ENCODE measurements around the gene NHS.
"Not testable (repeated sequence)": the region's sequence is repeated elsewhere in the genome, so short reads cannot be mapped to it uniquely, and the experiment has no call there.

NHS gene

GRCh38 chrX:17553961-17554482, 179.0 kb downstream of the NHS start:
- no peak for DNase-seq

DNA sequence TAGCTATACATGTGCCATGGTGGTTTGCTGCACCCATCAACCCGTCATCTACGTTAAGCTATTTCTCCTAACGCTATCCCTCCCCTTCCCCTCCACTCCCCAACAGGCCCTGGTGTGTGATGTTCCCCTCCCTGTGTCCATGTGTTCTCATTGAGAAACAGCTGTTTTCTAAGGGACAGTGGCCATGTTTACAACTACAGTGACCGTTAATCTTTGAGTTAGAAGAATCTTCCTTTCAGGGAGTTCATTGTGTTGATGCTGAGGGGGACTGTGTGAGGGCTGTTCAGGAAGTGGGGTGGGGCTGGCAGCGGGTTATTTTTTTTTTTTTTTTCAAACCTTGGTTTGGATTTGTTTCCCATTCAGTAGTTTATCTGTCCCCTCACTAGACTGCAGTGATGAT, 179.9 kb downstream of the NHS start:
- no peak for DNase-seq

- DNase-seq = no peak
Measured at GRCh38 chrX:17555846-17556245, 180.8 kb downstream of the NHS start.

GRCh38 chrX:17559728-17560379, 184.9 kb downstream of the NHS start:
- DNase-seq = no peak

DNA sequence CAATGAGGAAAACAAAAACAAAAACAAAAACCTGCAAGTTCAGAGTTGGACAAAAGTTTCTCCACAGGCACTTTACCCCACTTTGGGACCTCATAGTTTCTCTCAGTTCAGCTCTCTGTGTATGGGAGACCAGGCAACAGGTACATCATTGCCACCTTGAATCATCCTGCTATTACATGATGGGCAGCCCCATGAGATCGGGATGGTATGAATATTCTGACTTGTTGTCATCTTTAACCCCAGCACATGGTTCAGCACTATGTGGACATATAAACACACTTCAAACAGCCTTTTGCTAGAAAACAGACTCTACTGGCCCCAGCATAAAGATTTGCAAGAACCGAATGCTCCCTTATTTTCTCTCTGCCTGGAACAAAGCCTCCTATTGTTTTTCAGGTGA, 185.4 kb downstream of the NHS start:
- no peak for DNase-seq

GRCh38 chrX:17563076-17563475, 188.1 kb downstream of the NHS start:
- no peak for DNase-seq

- no peak for DNase-seq
Measured at GRCh38 chrX:17563515-17563914, 188.5 kb downstream of the NHS start.

GRCh38 chrX:17564689-17565409, 189.8 kb downstream of the NHS start:
- DNase-seq = no peak

GRCh38 chrX:17566740-17567139, 191.7 kb downstream of the NHS start:
- no peak for DNase-seq

DNA sequence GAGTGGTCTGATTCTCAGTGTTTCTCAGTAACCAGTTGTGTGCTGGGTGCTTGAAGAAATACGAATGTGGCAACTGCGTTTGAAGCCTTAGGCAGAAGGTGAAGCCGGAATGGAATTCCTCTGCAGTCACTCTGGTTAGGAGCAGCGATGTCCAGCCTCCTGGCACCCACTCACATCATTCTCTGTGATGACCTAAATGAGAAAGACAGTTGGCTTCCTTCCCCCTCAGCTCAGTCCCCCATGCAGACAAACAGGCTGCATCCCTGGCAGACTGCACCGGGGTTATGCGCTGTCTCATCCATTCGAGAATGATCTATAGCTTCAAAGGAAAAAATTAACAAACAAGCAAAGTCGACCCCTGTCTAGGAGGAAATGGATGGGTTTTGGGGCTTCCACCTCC, 192.2 kb downstream of the NHS start:
- no peak for DNase-seq

GRCh38 chrX:17567821-17568220, 192.8 kb downstream of the NHS start:
- DNase-seq = no peak

GRCh38 chrX:17568804-17569203, 193.8 kb downstream of the NHS start:
- not testable (repeated sequence) for DNase-seq

GRCh38 chrX:17579026-17579425, 204.0 kb downstream of the NHS start:
- no peak for DNase-seq

GRCh38 chrX:17580539-17581152, 205.6 kb downstream of the NHS start:
- no peak for DNase-seq

- DNase-seq = no peak
Measured at GRCh38 chrX:17581641-17582040, 206.6 kb downstream of the NHS start.

DNA sequence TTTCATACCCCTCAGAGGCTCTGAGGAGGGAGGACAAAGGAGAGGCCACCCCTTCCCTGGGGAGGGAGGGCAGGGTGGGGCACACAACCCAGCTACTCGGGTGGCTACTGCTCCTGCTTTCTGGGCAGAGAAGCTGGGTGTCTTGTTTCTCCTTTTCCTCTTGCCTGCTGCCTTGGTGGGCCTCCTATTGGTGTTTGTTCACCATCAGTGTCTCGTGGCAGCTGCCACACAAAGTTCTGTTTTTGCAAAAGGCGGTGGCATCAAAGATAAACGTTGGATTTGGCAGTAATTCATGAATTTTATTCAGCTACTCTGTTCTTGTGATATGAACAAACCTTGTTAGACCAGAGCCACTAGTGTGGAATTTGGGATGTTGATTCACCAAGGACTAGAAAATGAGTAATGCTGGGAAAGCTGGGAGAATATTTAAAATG, 209.3 kb downstream of the NHS start:
- no peak for DNase-seq

- no peak for DNase-seq
Measured at GRCh38 chrX:17585006-17585405, 210.0 kb downstream of the NHS start.

- DNase-seq = no peak
Measured at GRCh38 chrX:17587366-17587765, 212.4 kb downstream of the NHS start.

DNA sequence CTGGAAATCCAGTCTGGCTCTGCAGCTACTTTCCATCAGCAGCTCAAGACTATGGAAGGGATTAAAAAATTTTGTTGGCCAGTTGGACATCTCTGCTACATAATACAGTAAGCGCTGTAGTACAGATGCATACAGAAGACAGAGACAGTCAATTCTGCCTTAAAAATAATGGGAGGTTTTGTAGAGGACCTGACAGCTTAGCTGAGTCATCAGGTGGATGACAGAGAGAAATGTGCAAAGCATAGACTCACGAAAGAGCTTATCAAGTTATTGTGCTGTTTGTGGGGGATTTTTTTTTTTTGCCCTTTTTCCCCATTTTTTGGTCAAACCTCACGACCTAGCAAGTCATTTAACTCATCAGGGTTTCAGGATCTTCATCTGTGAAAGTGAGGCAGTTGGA, 213.3 kb downstream of the NHS start:
- no peak for DNase-seq

DNA sequence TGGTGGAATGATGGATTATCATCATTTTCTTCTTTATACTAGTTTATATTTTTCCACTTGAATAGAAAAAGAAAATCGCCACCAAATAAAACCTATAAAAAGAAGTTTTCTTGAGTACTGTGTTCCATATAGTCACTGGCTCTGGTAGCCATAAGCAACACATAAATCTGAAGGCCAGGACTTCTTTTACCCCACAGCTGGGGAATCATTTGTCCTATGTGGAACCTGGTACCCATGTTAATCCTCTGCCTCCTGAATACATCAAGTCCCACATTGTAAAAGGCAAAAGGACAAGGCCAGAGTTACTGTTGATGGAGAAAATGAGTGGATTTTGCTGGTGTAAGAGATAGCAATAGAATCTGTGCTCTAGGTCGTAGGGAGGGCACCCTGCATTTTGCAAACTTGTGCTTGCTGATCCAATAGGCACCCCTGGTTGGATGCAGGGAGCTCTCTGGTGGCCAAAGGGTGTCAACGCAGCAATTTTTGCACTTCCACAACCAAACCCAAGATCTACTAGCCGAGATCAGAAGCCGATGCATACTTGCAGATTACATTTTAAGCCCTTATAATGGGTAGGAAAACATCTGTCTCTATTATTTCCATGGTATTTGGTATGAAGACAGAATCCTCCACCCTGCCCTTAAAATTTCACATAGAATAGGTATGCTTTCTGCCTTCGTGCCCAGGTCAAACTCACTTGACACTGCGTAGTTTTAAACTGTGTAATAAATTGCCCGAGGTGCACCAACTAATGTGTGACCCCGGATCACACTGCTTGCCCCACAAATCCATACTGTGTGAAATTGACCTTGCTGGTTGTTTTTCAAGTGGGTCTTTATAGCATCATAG, 216.1 kb downstream of the NHS start:
- DNase-seq = peak; percentile 51

DNA sequence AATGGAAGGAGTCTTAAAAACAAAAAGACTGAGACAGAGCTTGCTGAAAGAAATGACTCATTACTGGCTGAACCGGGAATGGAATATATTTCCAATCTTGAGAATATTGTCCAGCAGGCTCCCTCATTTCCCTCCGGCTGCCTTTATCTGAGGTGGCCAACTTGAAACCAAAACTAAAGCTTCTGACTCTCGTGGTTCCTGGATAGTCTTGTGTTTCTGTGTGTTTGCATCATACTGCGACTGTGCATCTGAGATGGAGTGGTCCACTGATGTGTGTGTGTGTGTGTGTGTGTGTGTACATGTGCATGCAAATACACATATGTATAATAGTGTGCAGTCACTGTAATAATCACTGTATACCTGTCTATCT, 216.7 kb downstream of the NHS start:
- no peak for DNase-seq

DNA sequence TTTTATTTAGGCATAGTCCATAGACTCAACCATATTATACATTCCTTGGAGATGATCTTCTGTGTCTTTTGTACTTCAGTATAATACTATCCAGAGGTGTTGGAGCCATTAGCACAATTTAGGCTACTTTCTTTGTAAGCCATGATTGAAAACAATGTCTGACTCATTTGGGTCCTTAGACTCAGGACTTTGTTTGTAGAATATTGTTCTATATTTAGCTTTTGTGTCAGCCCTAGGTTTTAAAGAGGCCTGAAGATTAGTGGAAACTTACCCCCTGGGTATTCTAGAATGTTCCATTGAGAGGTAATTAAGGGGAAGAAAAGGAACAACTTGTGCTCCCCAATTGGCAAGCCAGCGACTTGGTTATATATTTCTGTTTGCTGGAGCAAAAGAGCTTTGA, 217.1 kb downstream of the NHS start:
- DNase-seq = no peak

DNA sequence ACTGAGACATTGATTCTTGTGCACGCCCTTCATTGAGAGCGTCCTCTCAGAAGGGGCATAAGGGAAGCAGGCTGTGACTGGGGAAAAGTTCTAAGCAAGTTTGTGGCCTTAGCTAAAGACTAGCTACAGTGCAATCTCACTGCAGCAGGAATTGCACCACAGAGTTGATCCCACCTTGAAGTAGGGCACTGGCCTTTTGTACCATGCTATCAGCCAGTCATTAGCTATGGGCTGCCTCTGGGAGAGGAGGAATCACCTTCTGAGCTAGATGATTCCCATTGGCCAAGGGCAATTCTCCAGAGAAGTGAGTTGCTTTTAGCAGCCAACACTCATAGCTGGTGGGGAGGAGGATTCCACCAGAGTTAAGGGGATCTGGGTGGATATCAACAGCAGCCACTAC, 219.7 kb downstream of the NHS start:
- no peak for DNase-seq
